Germinal center (tissue), 1 donor: ENCODE results near the gene TRAPPC3.
A peak's percentile ranks its signal among the peaks of the same experiment; 100 is the strongest.
"Not testable (repeated sequence)": the region's sequence is repeated elsewhere in the genome, so short reads cannot be mapped to it uniquely, and the experiment has no call there.

Source experiments
- DNase-seq: peaks from one replicate; pipeline ENCODE4 v3.0.0; 2012; ENCODE audit warnings: mixed read lengths, low spot score

The TRAPPC3 gene

DNA sequence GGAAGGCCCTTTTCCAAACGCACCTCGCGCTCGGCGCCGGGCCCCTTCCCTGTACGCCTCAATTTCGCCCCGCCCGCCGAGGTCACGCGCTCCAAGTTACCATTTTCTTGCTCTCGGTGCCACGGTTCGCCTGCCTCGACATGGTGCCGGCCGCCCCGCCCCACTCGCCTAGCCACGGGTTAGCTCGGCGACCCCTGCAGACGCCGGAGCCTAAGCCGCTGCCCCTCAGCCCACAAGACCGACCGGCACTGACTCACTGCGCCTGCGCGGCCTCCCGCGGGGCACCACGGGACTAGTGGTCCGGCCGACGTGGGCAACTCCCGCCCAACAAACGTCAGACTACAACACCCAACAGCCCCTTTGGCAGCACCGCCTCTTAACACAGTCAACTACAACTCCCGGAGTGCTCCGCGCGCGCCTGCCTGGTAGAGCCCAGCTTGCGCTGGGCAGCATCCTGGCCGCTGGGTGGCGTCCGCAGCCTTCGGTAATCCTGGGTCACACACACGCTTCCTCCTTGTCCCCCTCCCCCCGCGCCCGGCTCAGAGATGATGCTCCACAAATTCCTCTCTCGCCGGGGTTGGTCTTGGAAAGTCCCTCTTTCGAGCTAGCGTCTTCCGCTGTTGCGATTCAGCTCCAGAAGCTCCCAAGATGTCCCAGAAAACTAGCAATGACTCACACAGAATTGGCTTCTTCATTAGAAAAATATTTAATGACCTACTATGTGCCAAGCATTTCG is at the start of gene TRAPPC3:
Gene TRAPPC3, minus strand, starts transcription at position 250 of the 736 bp plus-strand sequence. Its CDS starts 108 bp downstream, at position 142.
- DNase-seq, result peak; percentile 99

DNA sequence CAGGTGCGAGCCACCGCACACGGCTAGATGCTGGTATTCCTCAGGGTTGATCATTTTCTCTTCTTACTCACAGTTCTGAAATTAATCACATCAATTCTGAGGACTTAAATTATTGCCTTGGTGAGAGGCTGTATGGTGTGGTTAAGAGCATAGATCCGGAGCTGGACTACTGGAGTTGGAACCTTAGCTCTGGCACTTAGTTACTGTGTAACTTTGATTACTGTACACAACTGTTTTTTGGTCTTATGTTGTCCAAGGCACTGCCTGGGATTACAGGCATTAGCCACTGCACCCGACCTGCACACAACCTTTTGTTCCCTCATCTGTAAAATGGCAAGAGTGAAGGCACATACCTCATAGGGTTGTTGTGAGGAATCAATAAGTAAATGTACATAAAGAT is 49.4 kb upstream of the TRAPPC3 start:
- DNase-seq, result no peak

DNA sequence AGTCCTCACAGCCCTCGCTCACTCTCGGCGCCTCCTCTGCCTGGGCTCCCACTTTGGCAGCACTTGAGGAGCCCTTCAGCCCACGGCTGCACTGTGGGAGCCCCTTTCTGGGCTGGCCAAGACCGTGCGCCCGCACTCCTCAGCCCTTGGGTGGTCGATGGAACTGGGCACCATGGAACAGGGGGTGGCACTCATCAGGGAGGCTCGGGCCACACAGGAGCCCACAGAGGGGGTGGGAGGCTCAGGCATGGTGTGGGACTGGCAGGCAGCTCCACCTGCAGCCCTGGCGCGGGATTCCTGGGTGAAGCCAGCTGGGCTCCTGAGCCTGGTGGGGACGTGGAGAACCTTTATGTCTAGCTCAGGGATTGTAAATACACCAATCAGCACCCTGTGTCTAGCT is 47.5 kb upstream of the TRAPPC3 start:
- not testable (repeated sequence) for DNase-seq

DNA sequence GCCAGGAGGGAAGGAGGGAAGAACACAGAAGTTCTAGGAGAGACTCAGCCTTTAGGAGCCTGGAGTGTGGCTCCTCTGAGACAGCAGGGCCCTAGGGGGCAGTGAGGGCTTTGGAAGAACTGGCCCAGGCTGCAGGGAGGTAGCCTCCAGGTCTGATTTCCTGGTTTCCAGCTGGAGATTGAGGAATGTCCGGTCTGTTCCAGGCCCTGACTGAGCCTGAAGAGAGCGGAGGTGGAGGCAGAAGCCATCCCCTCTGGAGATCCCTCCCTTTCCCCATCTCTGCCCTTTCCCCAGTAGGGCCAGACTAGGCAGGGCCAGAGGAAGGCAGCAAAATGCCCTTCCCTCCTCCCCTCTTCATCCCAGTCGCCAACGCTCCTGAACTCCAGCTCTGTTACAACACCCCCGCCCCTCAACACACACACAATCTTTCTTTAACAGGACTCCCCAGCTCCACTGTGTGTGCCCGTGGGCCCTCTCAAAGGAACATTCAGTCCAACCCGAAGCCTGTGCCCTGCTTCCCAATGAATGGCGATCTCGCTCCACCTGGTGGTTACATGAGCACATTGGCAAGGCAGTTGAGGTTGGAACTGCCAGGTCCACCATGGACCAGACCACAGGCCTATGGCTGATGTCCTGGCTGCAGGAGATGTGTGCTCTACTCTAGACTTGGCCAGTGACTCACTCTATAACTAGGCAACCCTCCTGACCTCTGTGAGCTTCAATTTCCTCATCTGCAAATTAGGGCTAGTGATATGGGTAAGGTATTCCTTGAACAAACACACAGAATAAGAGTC is 38.7 kb upstream of the TRAPPC3 start:
- peak; percentile 79 for DNase-seq

DNA sequence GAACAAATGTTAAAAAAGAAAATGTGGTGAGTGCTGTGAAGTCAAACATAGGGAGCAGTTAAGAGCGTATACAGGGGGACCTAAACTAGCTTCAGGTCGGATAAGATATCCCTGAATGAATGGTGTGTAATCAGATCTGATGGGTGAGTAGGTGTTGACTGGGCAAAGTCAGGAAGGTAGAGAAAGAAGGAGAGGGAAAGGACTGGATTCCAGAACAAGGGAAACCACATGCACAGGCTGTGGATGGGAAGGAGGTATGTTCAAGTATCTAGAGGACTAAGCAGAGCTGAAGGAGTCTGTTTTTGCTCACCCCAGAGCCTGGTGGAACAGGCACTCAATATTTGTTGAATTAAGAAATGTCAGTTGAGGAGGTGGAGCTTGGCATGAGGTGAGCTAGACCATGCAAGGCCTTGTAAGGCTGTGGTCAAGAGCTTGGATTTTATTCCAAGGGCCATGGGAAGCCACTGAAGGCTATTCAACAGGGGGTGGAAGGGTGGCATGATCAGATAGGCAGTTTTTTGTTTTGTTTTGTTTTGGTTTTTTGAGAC is 34.1 kb upstream of the TRAPPC3 start:
- DNase-seq, result no peak

DNA sequence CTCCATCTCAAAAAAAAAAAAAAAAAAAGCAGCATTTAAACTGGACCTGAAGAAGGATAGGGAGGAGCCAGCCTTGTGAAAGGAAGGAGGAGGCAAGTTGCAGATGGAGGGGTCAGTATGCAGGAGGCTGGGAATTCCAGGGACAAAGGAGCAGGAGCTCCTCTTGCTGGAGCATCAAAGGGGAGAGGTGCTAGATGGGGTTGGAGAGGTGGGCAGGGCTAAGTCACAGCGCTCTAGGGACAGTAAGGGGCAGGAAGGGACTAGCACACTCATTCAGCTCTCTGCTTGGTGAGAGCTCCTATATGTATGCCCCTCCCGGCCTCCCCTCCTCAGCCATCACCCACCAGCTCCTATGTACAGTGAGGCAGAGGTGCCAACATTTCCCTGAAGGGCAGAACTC is 33.4 kb upstream of the TRAPPC3 start:
- DNase-seq, result no peak

DNA sequence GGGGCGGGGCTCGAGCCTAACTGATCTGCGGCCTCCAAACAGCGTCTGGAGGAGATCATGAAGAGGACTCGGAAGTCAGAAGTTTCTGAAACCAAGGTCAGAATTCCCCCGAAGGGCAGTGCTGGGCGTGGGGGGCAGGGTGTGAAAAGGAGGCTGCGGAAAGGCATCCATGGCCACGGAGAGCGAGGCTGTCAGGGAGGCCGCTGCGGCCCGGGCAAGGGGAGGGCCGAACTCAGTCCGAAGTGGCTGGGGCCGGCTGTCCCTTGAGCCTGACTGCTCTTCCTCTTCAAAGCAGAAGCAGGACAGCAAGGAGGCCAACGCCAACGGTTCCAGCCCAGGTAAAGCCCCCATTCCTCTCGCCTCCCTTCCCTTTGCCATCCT is 29.9 kb upstream of the TRAPPC3 start:
- DNase-seq, result no peak

DNA sequence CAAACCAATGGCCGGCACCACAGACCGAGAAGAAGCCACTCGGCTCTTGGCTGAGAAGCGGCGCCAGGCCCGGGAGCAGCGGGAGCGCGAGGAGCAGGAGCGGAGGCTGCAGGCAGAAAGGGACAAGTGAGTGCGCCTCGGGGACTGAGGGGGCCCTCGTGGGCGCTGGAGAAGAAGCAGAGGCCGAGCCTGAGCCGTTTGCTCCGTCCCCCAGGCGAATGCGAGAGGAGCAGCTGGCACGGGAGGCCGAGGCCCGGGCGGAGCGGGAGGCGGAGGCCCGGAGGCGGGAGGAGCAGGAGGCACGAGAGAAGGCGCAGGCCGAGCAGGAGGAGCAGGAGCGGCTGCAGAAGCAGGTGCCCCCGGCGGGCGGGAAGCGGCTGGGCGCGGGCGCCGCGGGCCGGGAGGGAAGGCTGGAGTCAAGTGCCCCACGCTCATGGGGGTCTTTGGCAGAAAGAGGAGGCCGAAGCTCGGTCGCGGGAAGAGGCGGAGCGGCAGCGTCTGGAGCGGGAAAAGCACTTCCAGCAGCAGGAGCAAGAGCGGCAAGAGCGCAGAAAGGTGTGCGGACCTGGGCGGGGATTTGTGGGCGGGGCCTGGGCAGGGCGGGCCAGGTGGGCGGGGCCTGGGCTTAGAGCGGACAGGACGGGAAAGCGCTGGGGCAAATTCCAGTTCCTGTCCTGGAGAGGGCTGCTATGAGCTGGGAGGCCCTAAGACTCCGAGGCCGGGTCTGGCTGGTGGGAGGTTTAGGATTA is 29.4 kb upstream of the TRAPPC3 start:
- no peak for DNase-seq

DNA sequence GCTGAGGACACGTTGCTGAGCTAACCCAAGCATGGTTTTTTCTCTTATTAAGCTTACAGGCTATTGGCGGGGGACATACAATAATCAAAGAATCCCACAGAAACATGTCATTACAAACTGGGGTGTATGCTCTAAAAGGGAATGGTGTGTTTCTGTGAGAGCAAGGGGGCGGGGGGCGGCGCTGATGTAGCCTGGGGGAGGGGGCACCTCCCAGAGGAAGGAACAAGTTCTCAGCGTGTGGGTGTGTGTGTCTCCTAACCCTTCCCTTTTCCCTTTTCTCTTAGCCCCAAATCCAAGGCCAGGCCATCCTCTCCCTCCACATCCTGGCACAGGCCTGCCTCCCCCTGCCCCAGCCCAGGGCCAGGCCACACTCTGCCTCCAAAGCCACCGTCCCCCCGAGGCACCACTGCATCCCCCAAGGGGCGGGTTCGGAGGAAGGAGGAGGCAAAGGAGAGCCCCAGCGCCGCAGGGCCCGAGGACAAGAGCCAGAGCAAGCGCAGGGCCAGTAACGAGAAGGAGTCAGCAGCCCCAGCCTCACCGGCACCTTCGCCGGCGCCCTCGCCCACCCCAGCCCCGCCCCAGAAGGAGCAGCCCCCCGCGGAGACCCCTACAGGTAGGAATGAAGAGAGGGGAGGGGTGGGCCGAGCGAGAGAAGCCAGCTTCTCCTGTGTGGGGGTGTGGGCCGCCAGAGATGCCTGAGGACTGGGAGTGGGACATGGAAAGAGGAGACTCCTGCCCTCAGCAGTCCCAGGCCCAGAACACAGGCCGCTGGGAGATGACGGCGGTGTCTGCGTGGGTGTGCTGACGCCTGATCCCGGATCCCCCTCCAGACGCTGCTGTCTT is 28.5 kb upstream of the TRAPPC3 start:
- DNase-seq, result no peak

DNA sequence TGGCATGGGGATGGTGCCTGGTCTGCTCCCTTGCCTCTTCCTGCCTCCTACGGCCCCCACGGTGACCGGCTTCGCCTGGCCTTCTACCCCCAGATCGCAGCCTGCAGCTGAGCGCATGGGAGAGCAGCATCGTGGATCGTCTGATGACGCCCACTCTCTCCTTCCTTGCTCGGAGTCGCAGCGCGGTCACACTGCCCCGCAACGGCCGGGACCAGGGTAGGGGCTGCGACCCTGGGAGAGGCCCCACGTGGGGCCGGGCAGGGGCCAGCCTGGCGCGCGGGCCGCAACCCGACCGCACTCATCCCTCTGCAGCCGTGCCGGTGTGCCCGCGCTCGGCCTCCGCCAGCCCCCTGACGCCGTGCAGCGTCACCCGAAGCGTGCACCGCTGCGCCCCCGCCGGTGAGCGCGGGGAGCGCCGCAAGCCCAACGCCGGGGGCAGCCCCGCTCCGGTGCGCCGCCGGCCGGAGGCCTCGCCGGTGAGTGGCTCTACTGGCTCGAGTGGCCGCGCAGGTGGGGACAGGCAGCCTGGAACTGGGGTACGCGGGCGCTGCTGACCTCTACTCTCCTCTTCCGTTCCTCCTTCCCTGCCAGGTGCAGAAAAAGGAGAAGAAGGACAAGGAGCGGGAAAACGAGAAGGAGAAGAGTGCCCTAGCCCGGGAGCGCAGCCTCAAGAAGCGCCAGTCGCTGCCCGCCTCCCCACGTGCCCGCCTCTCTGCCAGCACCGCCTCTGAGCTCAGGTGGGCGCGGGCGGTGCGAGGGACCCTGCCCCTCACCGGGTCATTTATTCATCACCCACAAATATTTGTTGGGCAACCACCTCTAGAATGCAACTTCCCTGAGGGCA is 27.0 kb upstream of the TRAPPC3 start:
- DNase-seq, result no peak

DNA sequence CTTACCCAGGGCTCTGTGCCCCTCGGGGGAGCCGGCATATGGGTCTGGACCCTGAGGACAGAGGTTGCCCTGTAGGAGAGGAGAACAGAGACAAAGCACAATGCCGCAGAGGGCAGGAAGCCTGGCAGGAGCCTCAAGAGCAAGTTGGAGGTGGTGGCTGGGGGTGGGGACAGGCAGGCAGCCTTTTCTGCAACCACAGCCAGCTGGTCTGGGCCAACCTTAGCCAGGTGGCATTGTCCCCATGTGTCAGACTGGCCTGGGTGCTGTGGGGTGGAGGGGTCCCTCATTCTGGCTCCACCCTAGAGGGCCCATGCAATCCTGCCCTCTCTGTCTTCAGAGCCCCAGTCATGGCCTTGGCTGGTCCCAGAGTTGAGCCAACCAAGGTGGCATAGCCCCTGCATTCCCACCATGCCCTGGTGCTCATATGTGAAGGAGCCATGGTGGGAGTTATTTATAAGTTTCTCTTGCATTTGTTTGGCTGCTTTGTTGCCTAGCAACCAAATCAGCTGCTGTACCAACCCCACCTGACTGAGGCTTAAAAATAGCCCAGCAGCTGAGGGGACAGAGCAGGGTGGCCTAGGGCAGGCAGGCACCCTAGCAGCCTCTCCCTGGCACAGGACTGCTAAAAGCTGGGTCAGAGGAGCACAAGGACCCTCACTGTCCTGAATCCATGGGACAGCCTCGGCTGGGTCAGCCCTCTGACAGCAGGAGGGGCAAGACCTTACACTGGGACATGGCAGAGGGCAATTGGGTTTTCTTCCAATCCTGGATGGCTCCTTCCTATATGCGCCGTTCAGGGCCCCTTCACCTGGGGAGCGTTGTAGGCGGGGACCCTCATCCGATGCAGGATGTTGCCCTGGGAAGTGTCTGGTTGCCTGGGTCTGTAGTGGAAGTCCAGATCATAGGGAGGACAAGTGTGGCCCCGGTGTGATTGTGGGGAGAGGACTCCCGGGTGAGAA is 26.1 kb upstream of the TRAPPC3 start:
- peak; percentile 69 for DNase-seq

DNA sequence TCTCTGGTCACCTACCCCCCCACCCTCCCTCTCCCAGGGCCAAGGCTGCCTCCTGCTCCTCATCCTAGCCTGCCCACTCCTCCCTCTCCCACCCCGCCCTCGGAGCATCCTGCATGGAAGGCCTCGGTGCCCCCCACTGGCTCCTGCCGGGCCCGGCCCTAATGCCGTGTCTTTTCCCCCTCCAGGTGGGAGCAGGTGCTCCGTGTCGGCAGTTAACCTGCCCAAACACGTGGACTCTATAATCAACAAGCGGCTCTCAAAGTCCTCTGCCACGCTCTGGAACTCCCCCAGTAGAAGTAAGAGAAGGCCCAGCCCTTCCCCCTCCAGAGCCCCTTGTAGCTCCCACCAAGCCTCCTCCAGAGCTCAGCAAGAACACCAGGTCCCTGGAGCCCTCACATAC is 25.4 kb upstream of the TRAPPC3 start:
- DNase-seq, result no peak

DNA sequence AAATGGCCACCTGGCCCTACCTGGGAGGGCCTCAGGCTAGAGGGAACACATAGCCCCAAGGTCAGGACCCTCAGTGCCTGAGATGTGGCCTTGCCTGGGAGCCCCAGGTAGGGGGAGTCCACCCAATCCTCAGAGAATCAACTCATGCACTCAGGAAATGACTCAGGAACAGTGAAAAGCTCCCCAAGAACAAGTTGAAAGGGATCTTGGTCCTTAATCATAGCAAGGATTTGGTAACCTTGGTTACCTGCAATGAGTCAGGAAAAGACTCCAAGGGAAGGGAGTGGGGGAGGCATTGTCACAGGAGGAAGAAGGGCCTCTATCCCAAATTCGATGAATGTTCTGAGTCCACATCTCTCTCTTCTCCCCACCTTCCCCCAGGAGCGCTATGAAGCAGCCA is 23.7 kb upstream of the TRAPPC3 start:
- DNase-seq, result no peak

DNA sequence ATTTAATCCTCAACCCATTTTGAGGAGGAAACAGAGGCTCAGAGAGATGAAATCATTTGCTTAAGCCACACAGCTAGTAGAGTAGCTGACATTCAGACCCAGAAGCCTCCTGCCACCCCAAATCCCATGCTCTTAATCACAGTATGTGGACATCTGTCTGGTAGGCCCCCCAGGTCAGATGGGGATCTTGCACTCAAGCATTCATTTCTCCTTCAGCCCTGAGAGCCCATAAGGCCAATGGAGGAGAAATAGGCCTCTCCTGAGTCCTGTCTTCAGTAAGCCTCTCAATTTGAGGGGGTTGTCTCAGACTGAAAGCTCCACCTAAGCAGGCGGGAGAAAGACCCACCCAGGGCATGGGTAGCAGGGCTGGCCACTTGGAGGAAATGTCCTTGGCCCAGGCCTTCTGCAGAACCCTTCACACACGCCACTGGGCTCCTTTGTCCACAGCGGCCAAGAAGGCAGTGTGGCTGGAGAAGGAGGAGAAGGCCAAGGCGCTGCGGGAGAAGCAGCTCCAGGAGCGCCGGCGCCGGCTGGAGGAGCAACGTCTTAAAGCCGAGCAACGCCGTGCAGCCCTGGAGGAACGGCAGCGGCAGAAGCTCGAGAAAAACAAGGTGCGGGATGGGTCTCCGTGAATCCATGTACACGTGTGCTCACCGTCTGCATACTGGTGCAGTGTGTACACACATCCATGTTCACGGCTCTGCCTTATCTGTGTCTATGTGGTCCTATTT is 22.9 kb upstream of the TRAPPC3 start:
- no peak for DNase-seq

DNA sequence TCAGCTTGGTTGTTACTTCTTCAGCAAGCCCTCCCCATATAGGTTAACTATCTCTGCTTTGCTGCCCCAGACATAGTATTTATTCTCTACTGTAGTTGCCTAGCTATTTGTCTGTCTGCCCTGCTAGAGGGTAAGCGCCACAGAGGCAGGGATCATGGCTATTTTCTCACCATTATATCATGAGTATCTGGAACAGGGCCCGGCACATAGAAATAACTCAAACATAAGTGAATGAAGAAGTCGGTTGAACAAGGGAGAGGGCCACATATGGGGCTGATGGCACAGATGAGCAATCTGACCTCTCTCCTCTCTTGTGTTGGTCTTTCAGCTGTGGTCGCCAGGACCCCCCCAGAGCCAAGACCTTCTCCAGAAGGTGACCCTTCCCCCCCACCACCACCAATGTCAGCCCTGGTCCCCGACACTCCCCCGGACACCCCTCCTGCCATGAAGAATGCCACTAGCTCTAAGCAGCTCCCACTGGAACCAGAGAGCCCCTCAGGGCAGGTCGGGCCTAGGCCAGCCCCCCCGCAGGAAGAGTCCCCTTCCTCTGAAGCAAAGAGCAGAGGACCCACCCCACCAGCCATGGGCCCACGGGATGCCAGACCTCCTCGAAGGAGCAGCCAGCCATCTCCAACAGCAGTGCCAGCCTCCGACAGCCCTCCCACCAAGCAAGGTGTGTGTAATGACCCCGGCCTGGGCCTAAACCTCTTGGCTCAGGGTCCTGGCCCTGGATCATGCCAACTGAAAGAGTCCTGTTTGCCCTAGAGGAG is 21.5 kb upstream of the TRAPPC3 start:
- no peak for DNase-seq

DNA sequence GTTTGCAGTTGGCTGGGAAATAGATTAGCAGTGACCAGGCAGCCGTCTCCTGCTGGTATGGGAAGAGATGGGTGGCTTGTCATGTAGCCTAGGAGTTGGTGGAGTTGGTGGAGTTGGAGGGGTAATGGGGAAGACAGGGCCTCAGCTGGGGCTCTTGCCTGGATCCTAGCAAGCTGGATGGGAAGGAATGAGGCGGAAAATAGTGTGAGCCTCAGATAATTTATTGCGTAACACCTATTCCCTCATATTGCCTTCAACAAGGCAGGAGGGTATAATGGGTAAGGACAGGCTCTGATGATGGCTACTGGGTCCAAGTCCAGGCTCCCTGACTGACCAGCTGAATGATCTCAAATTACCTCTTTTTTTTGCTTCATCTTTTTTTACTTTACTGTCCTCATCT is 19.2 kb upstream of the TRAPPC3 start:
- no peak for DNase-seq

DNA sequence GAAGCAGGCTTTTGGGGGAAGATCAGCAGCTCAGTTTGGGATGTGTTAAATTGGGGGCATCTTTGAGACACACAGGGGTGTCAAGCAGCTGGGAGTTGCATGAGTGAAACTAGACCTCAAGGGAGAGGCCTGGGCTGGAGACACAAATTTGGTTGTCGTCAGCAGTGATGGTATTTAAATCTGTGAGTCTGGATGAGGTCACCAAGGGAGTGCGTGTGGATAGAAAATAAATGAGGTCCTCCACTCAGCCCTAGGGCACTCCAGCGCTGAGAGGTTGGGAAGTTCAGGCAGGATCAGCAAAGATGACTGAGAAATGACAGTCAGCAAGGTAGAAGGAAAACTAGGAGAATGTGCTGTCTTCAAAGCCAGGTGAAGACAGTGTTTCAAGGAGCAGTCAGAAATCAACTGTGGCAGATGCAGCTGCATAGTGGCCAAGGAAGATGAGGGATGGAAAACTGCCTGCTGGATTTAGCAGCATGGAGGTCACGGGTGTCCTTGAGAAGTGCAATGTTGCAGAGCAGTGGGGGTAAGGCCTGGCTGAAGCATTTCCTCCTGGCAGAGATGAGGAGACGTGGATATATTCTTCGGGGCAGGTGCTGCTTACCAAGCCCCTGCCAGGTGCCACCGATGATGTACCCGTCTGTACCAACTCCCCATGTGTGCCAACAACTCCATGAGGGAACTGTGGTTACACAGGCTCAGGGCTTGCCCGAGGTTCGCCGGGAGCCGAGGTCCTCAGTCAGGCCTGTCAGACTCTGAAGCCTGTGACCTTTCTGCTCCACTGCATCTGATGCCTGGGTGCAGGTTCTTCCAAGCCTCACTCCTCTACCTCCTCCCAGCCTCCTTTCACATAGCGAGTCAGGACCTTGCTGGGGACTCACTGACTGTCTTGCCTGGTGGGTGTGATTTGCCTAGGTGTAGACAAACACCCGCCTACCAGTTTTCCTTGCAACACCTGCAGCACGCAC is 17.9 kb upstream of the TRAPPC3 start:
- no peak for DNase-seq
